8988T (cell line): ENCODE data around the gene ZNF536.

Source experiments
- DNase-seq: peaks from one replicate; pipeline ENCODE4 v3.0.0; 2011

The ZNF536 gene

DNA sequence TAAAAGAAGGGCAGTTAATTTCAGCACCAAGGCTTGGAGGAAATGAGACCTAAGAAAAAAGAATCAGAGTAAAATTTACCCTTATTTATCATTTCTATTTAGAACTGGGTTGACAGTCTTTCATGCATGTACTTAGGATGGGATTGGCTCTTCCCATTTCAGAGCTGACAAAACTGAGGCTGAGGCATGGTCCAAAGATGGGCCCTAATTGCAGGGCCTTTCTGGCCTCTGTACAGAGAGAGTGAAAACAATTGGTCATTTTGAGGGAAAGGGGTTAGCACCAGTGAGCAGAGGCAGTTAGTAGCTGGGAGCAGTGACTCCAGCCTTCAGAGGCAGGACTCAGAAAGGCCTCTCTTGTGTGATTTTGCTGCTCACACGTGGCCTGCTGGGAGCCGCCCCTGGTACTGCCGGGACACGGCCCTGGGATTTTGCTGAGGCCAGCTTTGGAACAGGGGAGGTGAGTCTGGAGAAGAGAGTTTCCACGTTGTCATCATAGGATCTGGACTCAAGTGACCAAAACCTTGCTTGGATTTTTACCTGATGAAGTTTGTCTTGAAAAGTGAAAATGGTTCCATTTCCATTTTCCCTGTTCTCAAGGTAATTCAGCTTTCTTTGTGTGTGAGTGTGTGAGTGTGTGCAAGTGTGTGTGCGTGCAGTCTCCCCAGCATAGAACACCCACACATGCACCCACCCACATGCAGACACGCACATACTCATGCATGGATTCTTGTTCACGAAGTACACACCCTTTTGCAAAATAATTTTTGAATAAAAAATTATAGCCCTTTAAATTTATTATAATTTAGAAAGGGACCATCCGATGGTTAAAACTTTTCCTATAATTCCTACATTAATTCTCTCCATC is at the start of gene ZNF536:
TSS of gene ZNF536 (plus strand) at position 425 of the 865 bp plus-strand sequence. CDS start 71,179 bp downstream, outside the sequence.
- no peak for DNase-seq

DNA sequence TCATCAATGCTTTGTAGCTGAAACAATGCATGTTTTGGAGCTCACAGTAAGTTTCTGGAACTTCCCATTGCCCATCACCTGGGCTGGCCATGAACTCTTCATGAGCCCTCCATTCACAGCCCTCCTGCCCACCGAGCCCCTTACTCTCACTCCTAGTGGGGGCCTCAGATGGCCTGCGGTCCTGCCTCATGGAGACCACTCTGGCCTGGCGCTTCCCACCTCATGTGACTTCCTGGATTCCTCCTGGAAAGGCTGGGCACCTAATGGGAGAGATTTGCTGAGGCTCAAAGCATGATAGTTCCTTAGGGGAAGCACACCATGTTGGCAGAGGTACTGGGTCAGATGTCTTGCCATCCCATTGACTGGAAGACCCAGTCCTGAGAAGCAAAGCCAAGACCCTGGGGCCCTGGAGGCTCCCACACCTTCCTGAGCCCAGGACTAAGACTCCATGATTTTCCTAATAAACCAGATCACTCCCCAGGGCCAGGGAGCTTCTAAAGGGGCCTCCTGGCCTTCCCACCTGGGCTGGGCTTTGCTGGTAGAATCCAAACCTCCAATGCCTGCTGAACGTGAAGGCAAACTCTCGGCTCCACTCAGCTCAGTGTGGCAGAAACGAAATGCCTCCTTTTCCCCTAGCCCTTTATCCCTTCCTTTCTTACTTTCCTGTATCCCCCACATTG is 49.4 kb upstream of the ZNF536 start:
- DNase-seq, result no peak

DNA sequence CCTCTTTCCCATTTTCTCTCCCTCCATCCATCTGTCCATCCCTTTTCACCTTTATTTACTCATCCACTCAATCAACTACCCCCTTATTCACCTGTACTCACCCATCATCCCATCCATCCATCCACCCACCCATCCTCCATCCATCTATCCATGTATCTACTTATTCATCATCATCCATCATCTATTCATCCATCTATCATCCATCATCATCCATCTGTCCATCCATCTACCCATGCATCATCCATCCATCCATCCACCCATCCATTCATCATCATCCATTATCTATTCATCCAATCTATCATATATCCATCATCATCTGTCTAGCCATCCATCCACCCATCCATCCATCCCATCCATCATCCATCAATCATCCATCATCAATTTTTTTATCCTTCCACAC is 48.3 kb upstream of the ZNF536 start:
- no peak for DNase-seq

DNA sequence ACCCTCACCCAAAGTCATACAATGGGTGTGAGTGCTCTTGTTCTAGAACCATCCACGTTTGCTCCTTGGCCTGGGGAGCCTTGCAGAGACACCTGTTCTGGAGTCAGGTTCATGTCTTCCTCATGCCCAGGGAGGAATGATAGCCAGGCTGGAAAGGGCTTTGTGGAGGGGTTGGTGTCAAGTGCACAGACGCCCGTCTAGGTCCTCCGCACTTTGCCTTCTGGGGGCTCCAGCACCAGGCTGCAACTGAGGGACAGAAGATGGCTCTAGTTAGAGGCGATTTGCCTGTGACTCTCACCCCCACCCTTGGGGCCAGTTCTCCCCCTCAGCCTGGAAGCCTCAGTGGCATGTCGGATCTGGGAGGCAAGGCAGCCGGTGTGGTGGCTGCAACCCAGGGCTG is 47.2 kb upstream of the ZNF536 start:
- no peak for DNase-seq

DNA sequence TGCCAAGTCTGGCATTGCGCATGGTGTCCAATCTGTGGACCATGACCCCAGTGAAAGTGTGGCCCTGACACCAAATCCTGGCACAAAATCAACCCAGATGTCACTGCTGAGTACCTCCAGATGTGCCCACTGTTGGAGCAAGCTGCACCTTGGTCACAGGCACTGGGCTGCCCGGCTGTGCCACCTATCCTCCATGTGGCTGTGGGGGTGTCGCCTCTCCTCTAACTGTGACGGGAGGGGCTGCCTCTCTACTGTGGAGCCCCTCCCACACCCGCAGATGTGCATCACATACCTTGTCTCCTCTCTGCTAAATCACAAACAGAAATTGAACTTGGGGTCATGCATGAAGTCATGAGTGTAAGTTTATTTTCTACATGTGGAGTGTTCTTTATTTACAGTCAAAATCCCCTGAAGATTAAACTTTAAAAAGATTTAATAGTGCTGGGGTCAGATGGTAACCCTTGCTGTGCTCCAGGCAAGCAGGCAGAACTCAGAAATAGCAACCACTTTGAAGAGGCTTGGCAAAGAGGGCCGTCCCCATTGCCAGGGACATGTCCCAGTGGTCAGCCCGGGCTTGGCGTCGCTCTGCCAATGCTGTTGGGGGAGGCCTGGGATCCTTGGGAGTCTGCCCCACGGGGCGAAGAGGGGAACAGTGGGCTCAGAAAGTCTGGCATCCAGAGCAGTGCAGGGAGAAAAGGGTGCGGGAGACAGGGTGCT is 46.4 kb upstream of the ZNF536 start:
- no peak for DNase-seq

DNA sequence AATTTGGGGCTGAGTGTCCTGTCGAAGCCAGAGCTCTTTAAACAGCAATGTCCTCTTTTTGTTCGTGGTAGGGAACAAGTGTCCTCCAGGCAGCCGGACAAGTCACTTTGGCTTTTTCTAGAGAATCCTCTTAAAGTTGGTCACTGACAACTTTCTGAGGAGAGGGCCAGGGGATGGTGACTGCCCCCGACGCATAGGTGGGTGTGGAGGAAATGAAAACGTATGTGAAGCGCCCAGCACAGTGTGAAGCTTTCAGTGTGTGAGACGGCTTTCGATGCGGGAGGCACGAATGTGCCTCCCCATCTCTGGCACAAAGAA is 45.8 kb upstream of the ZNF536 start:
- DNase-seq, result no peak

DNA sequence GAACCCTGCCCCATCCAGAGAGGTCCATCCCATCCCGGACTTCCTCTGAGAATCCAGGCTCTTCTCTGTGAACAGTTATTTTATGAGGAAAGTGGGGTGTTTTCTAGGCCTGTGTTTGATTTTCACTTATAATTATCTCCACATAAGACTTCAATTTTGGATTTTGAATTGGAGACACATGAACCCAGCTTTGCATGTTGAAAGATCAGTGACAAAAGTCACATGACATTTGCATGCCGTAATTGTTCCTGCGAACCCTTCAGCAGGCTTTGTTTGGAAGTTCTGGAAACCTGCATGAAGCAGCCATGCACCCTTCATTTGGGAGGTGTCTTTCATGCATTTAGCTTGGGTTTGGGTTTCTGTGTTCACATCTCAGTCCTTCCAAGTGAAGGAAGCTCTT is 44.9 kb upstream of the ZNF536 start:
- no peak for DNase-seq

DNA sequence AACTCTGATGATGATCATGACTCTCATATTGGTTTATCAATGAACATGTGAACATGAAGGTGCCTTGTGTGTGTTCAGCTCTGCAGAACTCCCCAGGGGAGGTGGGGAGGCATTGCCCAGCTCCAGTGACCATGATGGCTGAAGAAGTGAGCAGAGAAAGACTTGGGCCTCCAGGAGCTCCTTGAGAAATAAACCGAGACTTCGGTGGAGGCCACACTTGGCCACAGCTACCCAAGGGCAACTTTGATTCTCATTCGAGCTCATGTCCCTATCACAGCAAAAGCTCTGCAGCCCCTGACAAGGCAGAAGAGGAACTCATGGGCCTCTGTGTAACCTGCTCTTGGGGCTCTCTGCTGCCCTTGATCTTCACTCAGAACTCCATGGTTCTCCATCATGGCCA is 44.1 kb upstream of the ZNF536 start:
- no peak for DNase-seq

DNA sequence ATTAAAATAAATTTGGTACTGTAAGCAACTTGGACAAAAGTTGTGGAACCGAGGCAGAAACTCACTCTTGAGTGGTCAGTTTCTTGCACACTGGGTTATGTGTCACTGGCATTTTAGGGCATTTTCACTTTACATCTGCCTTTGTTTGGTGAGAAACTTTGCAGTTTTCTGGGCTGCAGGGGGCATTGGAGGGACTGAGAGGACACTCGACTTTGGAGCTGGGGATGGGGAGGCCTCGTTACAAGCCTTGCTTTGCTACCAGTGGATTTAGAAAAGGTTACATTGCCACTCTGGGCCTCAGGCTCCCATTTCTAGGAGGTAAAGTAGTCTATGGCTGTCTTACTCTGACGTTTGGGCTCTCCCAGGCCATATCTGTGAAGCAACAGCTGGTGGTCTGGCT is 41.9 kb upstream of the ZNF536 start:
- DNase-seq, result no peak

DNA sequence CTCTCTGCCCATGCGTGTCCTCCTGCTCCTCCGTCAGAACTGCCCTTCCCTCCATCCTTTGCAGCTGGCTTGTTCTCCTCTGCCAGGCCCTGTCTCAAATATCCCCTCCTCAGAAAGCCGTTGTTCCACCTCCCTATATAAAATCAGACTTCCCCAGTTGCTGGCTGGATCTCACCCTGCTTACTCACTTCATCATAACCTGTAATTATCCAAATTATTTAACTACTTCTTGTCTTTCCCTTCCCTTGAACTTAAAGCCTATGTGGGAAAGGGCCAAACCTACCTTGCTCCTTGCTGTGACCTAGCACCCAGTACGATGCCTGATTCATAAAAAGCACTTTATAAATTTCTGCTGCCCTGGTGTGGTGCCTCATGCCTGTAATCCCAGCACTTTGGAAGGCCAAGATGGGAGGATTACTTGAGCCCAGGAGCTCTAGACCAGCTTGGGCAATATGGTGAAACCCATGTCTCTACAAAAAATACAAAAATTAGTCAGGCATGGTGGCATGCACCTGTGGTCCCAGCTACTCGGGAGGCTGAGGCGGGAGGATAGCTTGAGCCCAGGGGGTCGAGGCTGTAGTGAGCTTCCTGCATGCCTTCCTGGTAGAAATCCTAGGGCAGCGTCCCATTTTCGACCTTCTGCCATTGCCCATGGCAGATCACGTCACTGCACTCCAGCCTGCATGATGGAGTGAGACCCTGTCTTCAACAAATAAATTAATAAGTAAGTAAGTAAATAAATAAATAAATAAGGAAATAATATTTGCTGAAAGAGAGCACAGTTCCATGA is 39.5 kb upstream of the ZNF536 start:
- no peak for DNase-seq

DNA sequence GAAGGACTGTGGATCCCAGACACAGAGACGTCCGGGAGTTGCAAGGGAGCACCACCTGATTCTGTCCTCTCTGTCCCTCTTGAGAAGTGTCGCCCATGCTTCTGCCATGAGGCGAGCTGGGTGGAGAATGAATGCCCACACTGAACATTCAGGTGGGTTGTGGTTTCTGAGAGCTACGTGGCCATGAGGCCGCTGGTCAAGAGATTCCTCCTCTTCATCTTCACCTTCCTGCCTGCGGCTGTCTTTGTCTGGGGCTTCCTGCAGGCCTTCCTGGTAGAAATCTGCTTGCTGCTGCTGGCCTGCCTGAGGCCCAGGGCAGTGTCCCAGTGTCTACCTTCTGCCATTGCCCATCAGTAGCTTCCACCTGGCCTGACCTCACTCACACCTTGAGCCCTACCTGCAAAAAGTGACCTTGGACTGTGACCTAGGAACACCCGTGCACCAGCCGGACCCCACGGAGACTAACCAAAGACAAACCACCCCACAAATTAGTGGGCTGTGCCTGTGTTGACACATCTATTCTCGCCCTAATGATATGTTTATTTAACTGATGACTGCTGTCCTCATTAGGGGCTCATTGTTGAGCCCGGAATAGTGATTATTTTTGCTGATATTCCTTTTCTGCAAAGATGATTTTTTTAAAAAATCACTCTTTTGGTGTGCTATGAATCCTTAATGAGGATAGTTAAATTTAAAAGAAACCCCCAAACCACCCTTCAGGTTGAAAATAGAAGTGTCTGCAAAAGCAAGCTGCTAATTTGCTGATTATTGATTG is 38.7 kb upstream of the ZNF536 start:
- DNase-seq, result no peak

DNA sequence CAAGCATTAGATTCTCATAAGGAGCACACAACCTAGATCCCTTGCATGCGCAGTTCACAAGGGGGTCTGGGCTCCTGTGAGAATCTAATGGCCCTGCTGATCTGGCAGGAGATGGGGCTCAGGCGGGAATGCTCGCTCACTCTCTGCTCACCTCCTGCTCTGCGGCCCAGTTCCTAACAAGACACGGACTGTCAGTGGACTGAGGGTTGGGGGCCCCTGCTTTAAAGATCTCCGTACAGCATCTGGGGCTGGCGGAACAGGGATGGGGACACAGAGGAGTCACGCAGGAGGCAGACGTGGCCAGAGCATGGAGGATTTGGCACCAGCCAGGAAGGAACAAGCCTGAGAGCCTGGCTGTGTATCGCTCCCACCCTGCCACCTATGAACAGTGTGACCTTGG is 37.3 kb upstream of the ZNF536 start:
- DNase-seq, result no peak

DNA sequence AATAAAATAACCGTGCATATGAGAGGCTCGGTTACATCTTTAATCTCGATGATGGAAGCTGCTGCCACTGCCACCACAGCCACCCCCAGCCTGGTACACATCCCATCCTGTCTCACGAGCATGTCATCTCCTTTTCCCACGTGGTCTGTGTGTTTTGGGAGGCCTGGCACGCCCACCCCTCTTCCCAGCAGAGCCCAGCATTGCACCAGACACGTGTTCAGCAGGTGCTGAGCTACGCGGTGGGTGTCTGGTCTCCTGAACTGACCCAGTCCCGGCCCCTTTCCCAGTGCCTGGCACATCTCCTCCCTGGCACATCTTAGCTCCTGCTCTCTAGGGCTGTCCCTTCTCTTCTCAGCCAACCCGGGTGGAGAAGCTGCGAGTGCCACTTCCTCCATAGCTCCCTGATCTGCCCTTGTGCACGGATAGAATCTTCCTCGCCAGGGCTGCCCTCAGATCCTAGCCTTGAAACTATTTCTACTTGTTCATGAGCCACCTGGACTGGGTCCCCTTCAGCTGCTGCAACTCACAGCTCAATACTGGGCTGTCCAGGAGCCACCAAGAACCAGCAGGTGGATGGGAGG is 36.8 kb upstream of the ZNF536 start:
- DNase-seq, result no peak

DNA sequence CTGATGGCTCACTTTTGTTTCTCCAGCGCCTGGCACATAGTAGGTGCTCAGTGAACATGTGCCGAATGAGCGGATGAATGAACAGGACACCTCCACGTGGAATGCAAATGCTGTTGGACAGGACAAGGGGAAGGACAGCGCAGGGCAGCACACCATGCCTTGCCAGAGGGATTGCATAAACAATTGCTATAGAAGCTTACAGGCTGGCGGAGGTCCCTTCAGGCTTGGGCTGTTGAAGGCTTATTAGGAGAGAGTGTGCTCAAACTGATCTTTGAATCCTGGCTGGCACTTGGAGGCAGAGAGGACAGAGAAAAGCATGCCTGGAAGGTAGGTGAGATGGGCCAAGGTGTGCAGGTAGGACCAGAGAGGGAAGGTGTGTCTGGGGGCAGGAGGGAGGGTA is 35.9 kb upstream of the ZNF536 start:
- DNase-seq, result no peak

DNA sequence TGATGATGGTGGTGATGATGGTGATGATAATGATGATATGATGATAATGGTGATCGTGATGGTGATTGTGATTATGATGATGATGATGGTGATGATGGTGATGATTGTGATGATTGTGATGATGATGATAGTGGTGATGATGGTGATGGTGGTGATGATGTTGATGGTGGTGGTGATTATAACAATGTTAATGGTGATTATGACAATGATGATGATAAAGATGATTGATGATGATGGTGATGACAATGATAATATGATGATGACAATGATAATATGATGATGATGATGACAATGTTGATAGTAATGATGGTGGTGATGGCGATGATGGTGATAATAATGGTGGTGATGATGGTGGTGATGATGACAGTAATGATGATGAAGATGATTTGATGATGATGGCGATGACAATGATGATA is 34.1 kb upstream of the ZNF536 start:
- no peak for DNase-seq

DNA sequence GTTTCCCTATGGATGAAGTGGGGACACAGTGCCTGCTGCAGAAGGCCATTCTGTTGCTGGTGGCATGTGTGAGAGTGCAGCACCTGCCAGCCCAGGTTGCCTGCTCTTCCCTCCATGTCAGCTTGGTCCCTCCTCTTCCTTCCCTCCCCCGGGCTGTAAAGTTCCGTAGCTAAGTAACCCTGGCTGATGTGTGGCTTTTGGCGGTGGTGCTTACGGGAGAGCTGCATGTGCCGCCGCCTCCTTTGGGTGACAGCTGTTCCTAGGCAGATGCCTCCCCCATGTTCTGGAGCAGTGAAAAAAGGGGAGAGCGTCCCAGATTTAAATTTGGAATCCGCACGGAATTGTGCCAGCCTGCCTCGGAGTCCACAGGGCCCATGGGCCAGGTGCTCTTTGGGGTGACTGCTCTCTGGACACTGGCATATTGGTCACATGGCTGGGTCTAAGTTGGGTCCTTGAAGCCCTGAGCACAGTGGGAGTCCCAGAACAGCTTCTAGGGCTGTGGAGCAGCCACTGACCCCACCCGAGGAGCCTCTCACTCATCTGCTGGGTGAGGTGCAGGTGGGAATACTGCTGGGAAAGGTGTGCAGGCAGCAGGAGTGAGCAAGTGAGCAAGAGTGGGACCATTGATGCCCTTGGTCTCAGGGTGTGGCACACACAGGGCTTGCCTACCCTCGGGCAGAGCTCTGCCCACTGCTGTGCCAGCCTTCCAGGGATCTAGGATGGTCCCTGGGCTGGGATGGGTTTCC is 33.1 kb upstream of the ZNF536 start:
- DNase-seq, result no peak

DNA sequence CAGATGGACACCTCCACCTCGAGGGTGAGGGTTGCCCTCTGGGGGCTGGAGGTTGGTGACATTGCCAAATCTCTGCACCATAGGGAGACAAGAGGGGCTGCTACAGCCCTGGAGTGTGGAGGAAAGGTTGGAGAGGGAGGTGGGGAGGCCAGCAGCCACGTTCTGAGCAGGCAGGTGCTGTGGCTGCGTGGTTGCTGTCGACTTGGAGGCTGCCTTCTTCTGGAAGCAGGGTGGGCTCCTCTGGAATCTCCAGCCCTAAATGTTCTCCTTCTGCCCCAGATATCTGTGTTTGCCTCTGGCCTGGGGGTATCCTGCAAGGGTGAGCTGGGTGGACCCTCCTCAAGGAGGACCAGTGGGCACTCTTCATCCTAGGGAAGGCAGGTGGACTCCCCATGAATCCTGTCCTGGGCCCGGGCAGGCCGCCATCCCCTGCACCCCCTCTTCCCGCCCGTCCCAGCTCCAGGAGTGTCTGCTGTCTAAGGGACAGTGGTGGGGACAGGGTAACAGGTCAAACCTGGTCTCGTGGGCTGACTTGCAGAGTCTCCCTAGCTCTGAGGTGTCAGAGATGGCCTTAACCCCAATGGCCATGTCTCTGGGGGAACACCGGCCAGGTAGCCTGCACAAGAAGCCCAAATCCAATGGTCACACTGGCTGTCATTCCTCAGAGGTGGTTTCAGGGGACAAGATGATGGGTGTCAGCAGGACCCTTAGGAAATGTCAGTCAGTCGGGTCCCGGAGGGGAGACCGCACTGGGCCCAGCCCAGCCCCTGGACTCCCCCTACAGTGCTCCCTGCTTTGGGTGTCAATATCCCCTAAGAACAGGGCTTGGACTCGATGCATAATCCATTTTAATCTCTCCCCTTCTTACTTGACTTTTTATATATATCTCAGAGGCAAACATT is 32.3 kb upstream of the ZNF536 start:
- DNase-seq, result no peak

DNA sequence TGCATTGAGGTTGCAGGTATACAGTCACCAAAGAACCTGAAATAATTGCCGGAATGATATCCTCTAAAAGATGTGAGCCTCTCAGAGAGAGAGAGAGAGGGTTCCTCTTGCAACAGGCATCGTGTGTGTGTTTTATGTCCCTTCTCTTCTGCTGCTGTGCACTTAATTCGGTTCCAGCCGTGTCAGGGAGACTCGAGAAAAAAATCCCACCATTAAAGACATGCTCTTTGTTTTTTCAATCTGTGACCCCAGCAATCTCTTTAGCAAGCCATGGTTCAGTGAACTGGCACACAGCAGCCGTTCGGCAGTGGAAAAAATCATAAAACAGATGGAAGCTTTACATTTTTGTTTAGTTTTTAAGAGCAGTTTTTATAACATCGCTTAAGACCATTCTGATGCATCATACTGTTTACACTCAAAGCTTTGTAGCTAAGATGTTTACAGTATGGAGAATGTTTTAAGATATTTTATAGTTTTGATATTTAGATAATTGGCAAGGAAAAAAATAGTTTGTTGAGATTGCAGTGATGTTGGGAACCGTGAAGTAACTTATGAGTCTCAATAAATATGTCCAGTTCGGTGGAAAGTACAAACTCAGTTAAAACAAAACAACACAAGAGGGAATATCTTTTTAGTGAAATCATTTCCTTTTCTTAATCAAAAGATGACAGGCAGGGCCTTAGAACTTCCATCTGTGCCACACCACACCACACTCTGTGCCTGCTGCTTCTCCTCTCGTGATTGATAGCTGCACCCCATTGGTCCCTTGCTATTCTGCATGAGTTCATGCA is 31.2 kb upstream of the ZNF536 start:
- no peak for DNase-seq

DNA sequence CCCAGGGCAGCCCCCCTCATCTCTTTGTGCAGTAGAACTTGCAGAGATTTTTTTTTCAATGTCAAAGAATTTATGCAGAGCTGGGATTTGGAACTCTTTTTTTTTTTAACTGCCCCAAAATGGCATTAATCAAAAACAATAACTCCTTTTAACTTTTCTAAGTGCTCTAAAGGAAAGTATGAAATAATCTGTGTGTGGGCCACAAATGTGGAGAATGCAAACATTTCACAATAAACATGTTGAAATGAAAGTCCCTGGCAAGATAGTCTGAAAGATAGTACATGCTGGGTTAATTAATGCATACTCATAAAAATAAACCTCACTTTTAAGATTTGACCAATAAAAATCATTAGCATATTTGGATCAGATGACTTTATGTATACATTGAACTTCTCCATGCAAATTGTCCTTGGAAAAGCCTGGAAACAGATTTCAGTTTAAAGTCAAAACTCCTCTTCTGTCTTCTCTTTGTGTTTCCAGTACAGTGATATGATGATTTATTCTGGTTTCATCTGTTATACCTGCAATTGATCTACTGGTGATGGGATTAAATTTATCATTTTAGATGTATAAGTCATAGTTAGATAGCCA is 30.5 kb upstream of the ZNF536 start:
- DNase-seq, result no peak
